Panc1 (cell line): Measurements from ENCODE around the gene DDX17.

Experiments
- POLR2AphosphoS5 ChIP-seq: IDR thresholded peaks from 2 replicates; pipeline ENCODE4 v1.6.1; 2012; ENCODE audit warnings: mild to moderate bottlenecking, low read depth, low read length, moderate library complexity
- REST ChIP-seq, 2 experiments: IDR thresholded peaks; 2 replicates each; pipeline ENCODE4 v1.6.1; 2011 to 2012; ENCODE audit warnings: low read depth in 2 of 2, control low read depth in 1 of 2, low read length in 1 of 2, mild to moderate bottlenecking in 1 of 2, moderate library complexity in 1 of 2; ENCODE audit not compliant: insufficient read depth in 1 of 2
- SIN3A ChIP-seq: IDR thresholded peaks from 2 replicates; pipeline ENCODE4 v1.6.1; 2012; ENCODE audit warnings: low read depth, mild to moderate bottlenecking, low read length, moderate library complexity, borderline replicate concordance; ENCODE audit not compliant: insufficient read depth
- TCF7L2 ChIP-seq: IDR thresholded peaks from 2 replicates; pipeline ENCODE4 v1.6.1; 2011; ENCODE audit warnings: mild to moderate bottlenecking, low read depth, low read length, inconsistent platforms

- TF ChIP-seq TCF7L2: no peak
- TF ChIP-seq SIN3A: no peak
- TF ChIP-seq POLR2AphosphoS5: no peak
- TF ChIP-seq REST (IDR thresholded peaks at IDR 0.05; ENCODE audit: insufficient read depth in 1 of 2, low read depth in 2 of 2, low read length in 1 of 2): no peak
Observed at GRCh38 chr22:38436629-38437395, 69.3 kb downstream of the DDX17 start.
